ENCODE measurements around the gene GDPD3. TPM values are rescaled to one million over a fixed set of nuclear protein-coding genes. Genes with fewer than 3 reads are reported as not detected.

The GDPD3 gene
- total and polyA plus RNA-seq, 9 of the 15 experiments (the other 6 are each of a cell fraction or from before 2014, with no cell fraction given): 0.47 to 3.9 (median 1.1) TPM

- no peak for TF ChIP-seq SFPQ (IDR thresholded peaks at IDR 0.05; ENCODE audit: low read depth, low read length)
- peak; percentile 89 for TF ChIP-seq HEY1 (CRISPR knock-in tag; IDR thresholded peaks at IDR 0.05; ENCODE audit: borderline replicate concordance)
- TF ChIP-seq ARID3B (CRISPR knock-in tag; IDR thresholded peaks at IDR 0.05; ENCODE audit: borderline replicate concordance): peak; percentile 94; the same call in 1 of the 2 replicates
- TF ChIP-seq ZNF197 (CRISPR knock-in tag; IDR thresholded peaks at IDR 0.05; ENCODE audit: low read depth): peak; percentile 96
- TF ChIP-seq UBTF (IDR thresholded peaks at IDR 0.05; ENCODE audit: borderline replicate concordance in 1 of 2, low read depth in 2 of 2, low read length in 2 of 2): 0 out of 4 replicates have a peak, but pooled peaks of 1 of the 2 experiments have one; percentile 18
- peak; percentile 66; the same call in 1 of the 2 replicates for TF ChIP-seq ZNF764 (CRISPR knock-in tag; IDR thresholded peaks at IDR 0.05; ENCODE audit: low read depth)
- TF ChIP-seq HES1 (IDR thresholded peaks at IDR 0.05; ENCODE audit: low read depth): no peak
- TF ChIP-seq E2F8 (IDR thresholded peaks at IDR 0.05; ENCODE audit: low read depth, partially characterized antibody): peak; percentile 98
- 0 out of 2 replicates have a peak, but pooled peaks have one; percentile 4 for TF ChIP-seq SIN3B (IDR thresholded peaks at IDR 0.05; ENCODE audit: low read depth)
- TF ChIP-seq LARP7 (IDR thresholded peaks at IDR 0.05): peak; percentile 47; the same call in 1 of the 2 replicates
- peak; percentile 51; the same call in 1 of the 2 replicates for TF ChIP-seq POLR2AphosphoS5 (IDR thresholded peaks at IDR 0.05; ENCODE audit: control insufficient read depth, insufficient read depth, low read depth, low read length)
- TF ChIP-seq ZNF583 (CRISPR knock-in tag; IDR thresholded peaks at IDR 0.05): peak; percentile 98
- peak; percentile 86; the same call in 1 of the 2 replicates for TF ChIP-seq MTF1 (CRISPR knock-in tag; IDR thresholded peaks at IDR 0.05; ENCODE audit: borderline replicate concordance)
- peak; percentile 96 for TF ChIP-seq ERF (CRISPR knock-in tag; IDR thresholded peaks at IDR 0.05)
- TF ChIP-seq ZNF184 (CRISPR knock-in tag; IDR thresholded peaks at IDR 0.05): no peak
- peak; percentile 88 for TF ChIP-seq BACH1 (tag; IDR thresholded peaks at IDR 0.05)
Measured at GRCh38 chr16:30092373-30093010, 20.8 kb downstream of the GDPD3 start (continued).

Measured in K562 (cell line).